Keratinocyte (primary cell): ENCODE data around the gene PARD3B. TPM values are rescaled to one million over a fixed set of nuclear protein-coding genes. Genes with fewer than 3 reads are reported as not detected.

ENCODE experiments used
- DNase-seq: peaks from one replicate; pipeline ENCODE4 v3.0.0-alpha.2; 2011; ENCODE audit warnings: low read depth, missing footprints, low spot score
- FAIRE-seq: peaks from 2 replicates; lab custom pipeline; 2011; peaks lifted over from hg19 to GRCh38; lab: Jason Lieb, UNC
- H2AFZ ChIP-seq: 2 replicates; pipeline ENCODE4 v1.6.0; 2012; ENCODE audit warnings: low read length, control low read depth, inconsistent platforms; ENCODE audit not compliant: control insufficient read depth
- H3K27ac ChIP-seq: 2 replicates; pipeline ENCODE4 v1.5.1; 2011; ENCODE audit warnings: low read length; ENCODE audit not compliant: control insufficient read depth, insufficient read depth
- H3K27me3 ChIP-seq: 3 replicates; pipeline ENCODE4 v1.6.0; 2011; ENCODE audit warnings: low read length; ENCODE audit not compliant: control insufficient read depth, insufficient read depth; ENCODE audit errors: extremely low read depth
- H3K36me3 ChIP-seq, 2 experiments: 2 replicates in 1 of 2; 3 replicates in 1 of 2; pipeline ENCODE4 v1.5.1; 2011; ENCODE audit warnings: low read length in 2 of 2, mild to moderate bottlenecking in 1 of 2; ENCODE audit not compliant: control insufficient read depth in 2 of 2, insufficient read depth in 2 of 2; ENCODE audit errors: extremely low read depth in 1 of 2
- H3K4me1 ChIP-seq: 3 replicates; pipeline ENCODE4 v1.5.1; 2011; ENCODE audit warnings: low read length; ENCODE audit not compliant: control insufficient read depth, insufficient read depth; ENCODE audit errors: extremely low read depth
- H3K4me2 ChIP-seq: 3 replicates; pipeline ENCODE4 v1.6.0; 2011; ENCODE audit warnings: low read depth, low read length; ENCODE audit not compliant: control insufficient read depth, insufficient read depth; ENCODE audit errors: extremely low read depth
- H3K4me3 ChIP-seq, 3 experiments: fragments of 200-600 bp in 1 of 3; sonication (generic) in 1 of 3; 2 replicates in 2 of 3; 3 replicates in 1 of 3; pipeline ENCODE4 v1.5.1; 2011 to 2016; ENCODE audit warnings: low read length in 3 of 3, mild to moderate bottlenecking in 3 of 3, control low read depth in 2 of 3, inconsistent platforms in 1 of 3, low read depth in 1 of 3, mixed read lengths in 1 of 3, mixed run types in 1 of 3, moderate library complexity in 1 of 3; ENCODE audit not compliant: control insufficient read depth in 2 of 3, insufficient read depth in 2 of 3; ENCODE audit errors: extremely low read depth in 1 of 3
- H3K79me2 ChIP-seq: 2 replicates; pipeline ENCODE4 v1.6.0; 2012; ENCODE audit warnings: low read length; ENCODE audit not compliant: control insufficient read depth, insufficient read depth
- H3K9ac ChIP-seq: 3 replicates; pipeline ENCODE4 v1.6.0; 2011; ENCODE audit warnings: low read length; ENCODE audit not compliant: control insufficient read depth, insufficient read depth; ENCODE audit errors: extremely low read depth
- H3K9me1 ChIP-seq: 3 replicates; pipeline ENCODE4 v1.6.0; 2011; ENCODE audit warnings: low read length; ENCODE audit not compliant: control insufficient read depth, insufficient read depth; ENCODE audit errors: extremely low read depth
- H3K9me3 ChIP-seq: 2 replicates; pipeline ENCODE4 v1.5.1; 2012; ENCODE audit warnings: low read depth, low read length; ENCODE audit not compliant: control insufficient read depth
- H4K20me1 ChIP-seq: 3 replicates; pipeline ENCODE4 v1.6.0; 2011; ENCODE audit warnings: low read length; ENCODE audit not compliant: control insufficient read depth, insufficient read depth; ENCODE audit errors: extremely low read depth
- CTCF ChIP-seq, 3 experiments: IDR thresholded peaks in 1 of 3; conservative IDR thresholded peaks in 1 of 3; optimal IDR thresholded peaks in 1 of 3; 2 replicates in 2 of 3; 3 replicates in 1 of 3; pipeline versions ENCODE3 to v1.5.1; 2011; ENCODE audit warnings: low read length in 3 of 3, mild to moderate bottlenecking in 3 of 3, moderate library complexity in 2 of 3, control low read depth in 1 of 3, inconsistent platforms in 1 of 3; ENCODE audit not compliant: insufficient read depth in 2 of 3; ENCODE audit errors: extremely low read depth in 1 of 3
- EZH2 ChIP-seq: IDR thresholded peaks from one replicate; pipeline ENCODE4 v1.6.1; 2012; ENCODE audit warnings: inconsistent platforms, mild to moderate bottlenecking, low read length, moderate library complexity
- dilution Hi-C: fragments of 300-500 bp; cut with MboI; formaldehyde crosslinking; loops from one replicate; pipeline ENCODE4 v1.7.0; 2020; ENCODE audit warnings: low sequenced_read_pairs; ENCODE audit not compliant: extremely low pct_ligation_motif_present
- polyA plus RNA-seq, 5 experiments: library from polyadenylated mRNA; depleted of rRNA in 3 of 5; stranded (reverse) in 3 of 5; stranded (forward) in 1 of 5; unstranded in 1 of 5; fragments of >200 nt; gene quantifications; 1 replicate in 1 of 5; 2 replicates in 3 of 5; 3 replicates in 1 of 5; pipeline versions ENCODE4 v1.2.1 to v1.2.3, GENCODE V29; 2011 to 2012; ENCODE audit warnings: missing spikeins in 2 of 5, low read depth in 1 of 5, low replicate concordance in 1 of 5

The PARD3B gene
- polyA plus RNA-seq, 1 donor (not counting 4 experiments of a cell fraction or from before 2014, with no cell fraction given) = 1.2 TPM

GRCh38 chr2:205189301-205189700 is 644.0 kb downstream of the PARD3B start:
- Histone ChIP-seq H3K4me3 (no peak overlapping the region), H2AFZ (no peak overlapping the region), H3K36me3 (no peaks in the 10 kb centered on the region), H3K9me3 (no peaks in the 10 kb centered on the region), H3K9ac (no peak overlapping the region), H3K27me3 (no peaks in the 10 kb centered on the region), H4K20me1 (no peaks in the 10 kb centered on the region), H3K27ac (no peak overlapping the region), H3K4me2 (no peak overlapping the region), H3K9me1 (no peaks in the 10 kb centered on the region), H3K4me1 (no peaks in the 10 kb centered on the region), H3K79me2 (no peaks in the 10 kb centered on the region)
- DNase-seq (no peak), FAIRE-seq (no peak)
- dilution Hi-C loops = no loop called here
- TF ChIP-seq EZH2 (no peak), CTCF (optimal IDR thresholded peaks at IDR 0.05 in 1 of 3, IDR thresholded peaks at IDR 0.05 in 1 of 3, conservative IDR thresholded peaks at IDR 0.05 in 1 of 3; ENCODE audit: extremely low read depth in 1 of 3, insufficient read depth in 2 of 3, low read length in 3 of 3) (no peak)

DNA sequence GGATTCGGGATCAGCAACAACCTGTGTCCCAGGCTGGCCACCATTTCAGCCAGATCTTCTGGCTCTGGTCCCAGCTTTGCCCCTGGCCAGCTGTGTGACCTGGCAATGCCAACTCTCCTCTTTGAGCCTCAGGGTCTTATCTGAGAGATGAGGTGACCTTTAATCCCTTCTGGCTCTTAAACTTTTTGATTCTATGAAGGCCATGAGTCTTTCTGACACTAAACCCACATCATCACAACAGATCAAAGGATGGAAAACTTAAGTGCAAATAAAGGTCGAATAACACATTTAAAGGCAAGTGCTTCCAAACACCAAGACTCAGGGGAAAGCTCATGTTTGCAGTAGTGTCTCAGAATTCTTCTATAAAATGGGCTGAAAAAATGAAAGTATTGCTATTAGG is 645.3 kb downstream of the PARD3B start:
- TF ChIP-seq CTCF (optimal IDR thresholded peaks at IDR 0.05 in 1 of 3, IDR thresholded peaks at IDR 0.05 in 1 of 3, conservative IDR thresholded peaks at IDR 0.05 in 1 of 3; ENCODE audit: extremely low read depth in 1 of 3, insufficient read depth in 2 of 3, low read length in 3 of 3) (no peak), EZH2 (no peak)
- dilution Hi-C loops = no loop called here
- no peaks in the 10 kb centered on the region for H3K27me3 ChIP-seq
- no peak overlapping the region for H3K9ac ChIP-seq
- H3K4me2 ChIP-seq = no peak overlapping the region
- H3K27ac ChIP-seq = no peak overlapping the region
- no peaks in the 10 kb centered on the region for H4K20me1 ChIP-seq
- H2AFZ ChIP-seq = no peak overlapping the region
- H3K9me3 ChIP-seq = no peaks in the 10 kb centered on the region
- no peaks in the 10 kb centered on the region for H3K36me3 ChIP-seq
- no peak for DNase-seq
- no peaks in the 10 kb centered on the region for H3K4me1 ChIP-seq
- H3K9me1 ChIP-seq = no peaks in the 10 kb centered on the region
- H3K79me2 ChIP-seq = no peaks in the 10 kb centered on the region
- H3K4me3 ChIP-seq = no peak overlapping the region
- no peak for FAIRE-seq
